ENCODE data around the gene EPHB2.

EPHB2 gene

DNA sequence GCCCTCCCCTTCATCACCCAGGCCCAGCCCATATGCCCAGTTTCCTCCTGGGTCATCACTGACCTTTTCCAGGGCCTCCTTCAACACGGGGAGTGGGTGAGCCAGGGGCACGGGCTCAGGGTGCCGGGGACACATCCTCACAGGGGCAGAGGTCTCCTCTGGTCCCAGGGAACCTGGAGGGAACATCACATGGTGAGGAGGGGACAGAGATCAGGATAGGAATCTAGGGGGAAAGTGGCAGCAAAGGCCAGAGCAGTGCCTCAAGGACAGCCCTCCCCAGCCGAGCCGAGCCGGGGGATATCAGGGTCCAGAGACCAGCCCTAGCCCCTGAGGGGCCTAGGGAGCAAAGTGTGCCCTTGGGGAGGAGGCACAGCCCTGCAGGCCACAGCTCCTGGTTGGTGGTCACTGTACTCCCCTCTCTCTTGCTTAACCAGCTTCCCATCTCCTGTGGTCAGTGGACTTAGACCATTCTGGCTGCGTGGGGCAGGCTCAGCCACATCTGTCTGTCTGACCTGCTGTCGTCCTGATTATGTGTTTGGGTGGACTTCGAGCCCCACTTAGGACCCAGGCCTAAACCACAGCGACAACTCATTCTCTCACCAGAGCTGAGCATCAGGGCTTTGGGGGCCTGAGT lies 252.5 kb downstream of the EPHB2 start:
- no peak for DNase-seq

- DNase-seq, result no peak
Measured at GRCh38 chr1:22966309-22966708, 255.7 kb downstream of the EPHB2 start.

GRCh38 chr1:22967833-22968232 lies 257.2 kb downstream of the EPHB2 start:
- DNase-seq, result no peak

DNA sequence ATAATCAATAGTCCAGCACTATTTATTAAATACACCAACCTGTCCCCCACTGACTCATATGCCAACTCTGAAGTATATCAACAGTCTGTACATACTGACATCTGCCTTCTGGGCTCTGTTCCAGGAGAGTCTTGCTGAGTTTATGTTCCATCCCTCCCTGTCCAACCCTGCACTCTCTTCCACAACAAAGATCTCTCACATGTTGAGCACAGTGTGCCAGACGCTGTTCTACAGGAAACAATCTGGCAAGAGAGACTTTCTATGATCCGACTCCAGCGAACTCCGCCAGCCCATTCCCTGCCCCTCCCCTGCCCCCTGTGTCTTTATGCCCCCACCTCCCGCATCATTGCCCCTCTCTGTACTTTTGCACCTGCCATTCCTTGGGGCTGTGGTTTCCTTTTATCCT lies 258.7 kb downstream of the EPHB2 start:
- DNase-seq, result no peak

- no peak for DNase-seq
Measured at GRCh38 chr1:22970096-22970495, 259.5 kb downstream of the EPHB2 start.

Measured in NCI-H526 treated with DMSO at 0.1 percent for 48 hours (cell line).